ENCODE data around the gene ZFAND2A.
A peak's percentile ranks its signal among the peaks of the same experiment; 100 is the strongest.

Gene ZFAND2A

DNA sequence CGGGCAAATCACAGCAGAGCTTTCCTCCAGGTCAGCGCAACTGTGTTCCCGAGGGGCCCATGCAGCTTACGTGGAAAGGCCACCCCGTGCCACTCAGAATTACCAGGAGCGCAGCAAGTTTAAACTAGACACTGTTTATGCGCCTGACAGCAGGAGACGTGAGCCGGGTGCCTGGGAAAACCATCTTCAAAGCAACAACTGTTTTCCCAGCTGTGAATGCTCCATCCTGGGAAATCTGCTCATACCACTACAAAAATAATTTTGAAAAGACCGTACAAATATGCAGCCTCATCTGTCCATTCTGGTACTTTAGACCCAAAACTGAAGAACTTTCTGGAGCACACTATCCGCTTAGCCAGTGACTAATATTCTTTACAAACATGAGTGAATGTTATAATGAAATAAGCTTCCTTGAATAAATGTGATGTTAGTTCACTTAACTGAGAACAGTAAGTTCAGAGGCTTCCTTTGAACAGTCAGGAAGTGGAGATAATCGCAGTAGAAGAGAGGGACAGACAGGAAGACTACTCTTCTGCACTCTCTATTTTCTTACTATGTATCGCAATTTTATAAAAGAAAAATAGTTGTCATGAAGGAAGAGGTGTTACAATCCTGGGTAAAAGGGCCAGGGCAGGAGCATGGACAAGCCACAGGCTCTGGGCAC lies 55.3 kb downstream of the ZFAND2A start:
- DNase-seq: no peak

DNA sequence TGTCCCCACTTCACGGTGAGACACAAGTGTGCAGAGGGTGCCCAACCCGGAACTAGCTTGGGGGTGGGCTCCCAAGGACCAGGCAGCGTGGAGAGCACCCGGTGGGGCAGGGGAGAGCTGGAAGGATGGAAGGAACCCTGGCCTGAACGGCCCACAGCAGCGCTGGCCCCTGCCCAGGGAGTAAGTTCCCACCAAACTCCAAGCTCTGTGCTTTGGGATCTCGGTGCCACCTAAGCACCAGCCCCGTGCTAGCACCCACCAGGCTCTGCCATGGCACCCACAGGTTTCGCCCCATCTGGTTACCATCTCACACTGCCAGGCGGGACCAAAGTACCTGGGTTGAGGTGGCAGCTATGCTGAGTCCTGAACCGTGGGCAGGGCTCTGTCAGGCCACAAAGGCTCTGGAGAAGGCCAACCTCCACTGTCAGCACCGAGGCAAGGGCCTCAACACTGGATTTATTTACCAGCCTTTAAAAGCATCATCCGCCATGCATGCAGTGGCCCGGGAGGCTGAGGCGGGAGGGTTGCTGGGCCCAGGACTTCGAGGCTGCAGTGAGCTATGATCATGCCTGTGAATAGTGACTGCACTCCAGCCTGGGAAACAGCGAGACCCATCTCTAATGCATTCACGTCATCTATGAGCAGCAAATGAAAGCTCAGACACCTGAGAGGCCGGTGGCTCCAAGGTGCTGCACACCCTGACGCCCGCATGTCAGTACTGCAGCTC lies 56.0 kb downstream of the ZFAND2A start:
- no peak for DNase-seq

DNA sequence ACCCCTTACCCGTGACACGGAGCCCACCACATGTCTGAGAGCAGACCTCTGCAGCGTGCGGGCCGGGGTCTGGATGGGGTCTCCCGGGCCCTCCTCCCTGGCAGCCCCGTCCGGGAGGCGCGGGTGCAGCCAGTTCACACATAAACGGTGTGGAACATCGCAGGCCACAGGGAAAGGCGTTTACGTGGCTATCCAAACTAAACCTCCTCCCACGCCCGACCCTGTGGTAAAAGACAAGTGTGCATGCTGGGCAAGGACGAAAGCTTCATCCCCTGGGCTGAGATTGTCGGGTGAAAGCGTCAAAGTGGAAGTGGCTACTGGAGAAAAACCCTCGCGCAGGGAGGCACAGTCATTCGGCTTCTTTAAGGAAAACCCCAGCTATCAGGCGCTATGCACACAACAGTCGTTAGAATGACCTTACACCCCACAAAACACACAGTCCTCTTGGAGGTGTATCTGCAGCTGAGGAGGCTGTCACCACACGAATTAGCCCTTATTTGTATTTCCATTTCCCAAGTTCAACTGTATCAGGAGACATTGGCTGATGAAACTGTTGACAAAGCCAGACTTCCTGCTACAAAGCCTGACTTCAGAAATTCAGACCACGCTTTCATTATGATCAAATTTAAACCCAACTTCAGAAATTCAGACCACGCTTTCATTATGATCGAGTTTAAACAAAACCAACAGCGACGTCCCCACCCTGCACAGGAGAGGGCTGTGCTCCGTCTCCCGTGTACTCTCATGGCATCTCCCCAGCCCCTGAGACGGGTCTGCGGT lies 56.8 kb downstream of the ZFAND2A start:
- DNase-seq: peak in 1 of 5 donors; percentile 77
